NOMO-1 treated with DMSO at 0.1 percent for 48 hours (cell line): Measurements from ENCODE around the gene RALGAPB.

Experiments used
- DNase-seq: peaks from one replicate; lab custom pipeline; 2025; ENCODE audit not compliant: unreplicated experiment; lab: John Stamatoyannopoulos, UW

Gene RALGAPB

DNA sequence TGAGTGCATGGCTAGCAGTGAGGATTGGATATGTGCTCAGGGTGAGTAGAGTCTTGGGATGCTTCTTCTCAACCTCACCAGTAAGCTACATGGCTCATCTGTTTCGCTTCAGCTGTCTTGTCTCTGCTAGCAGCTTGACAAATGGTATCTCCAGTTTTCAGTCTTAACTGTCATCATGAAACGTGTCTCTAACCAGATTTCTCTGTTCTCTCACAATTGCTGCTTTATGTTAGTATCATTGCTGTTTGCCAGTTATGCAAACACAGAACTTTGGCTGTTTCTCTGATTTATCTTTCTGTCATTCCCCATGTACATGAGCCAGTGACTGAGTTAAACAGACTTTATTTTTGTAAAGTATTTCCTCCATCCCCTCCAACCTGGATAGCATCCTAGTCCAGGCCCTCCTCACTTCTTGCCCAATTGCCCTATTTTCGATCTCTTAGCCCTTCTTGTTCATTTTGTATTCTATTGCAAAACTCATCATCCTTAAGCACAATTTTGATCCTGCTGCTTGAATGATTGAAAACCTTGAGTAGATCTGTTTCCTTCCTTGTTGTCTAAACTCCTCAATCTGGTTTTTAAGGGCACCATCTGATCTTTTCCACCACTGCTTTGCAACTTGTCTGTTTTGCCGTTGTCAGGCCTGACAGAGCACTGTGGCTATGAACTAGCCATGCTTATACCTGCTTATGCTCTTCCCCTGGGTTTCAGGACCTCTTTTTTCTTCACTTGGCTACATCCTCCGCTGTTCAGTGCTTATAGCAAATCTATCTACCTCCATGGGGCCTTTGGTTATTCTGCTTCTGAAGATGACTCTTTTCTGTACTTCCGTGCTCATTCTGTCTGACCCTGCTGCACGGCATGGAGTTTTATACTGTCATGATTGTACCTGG is 70.6 kb downstream of the RALGAPB start:
- no peak for DNase-seq

GRCh38 chr20:38545771-38546170 is 73.1 kb downstream of the RALGAPB start:
- DNase-seq = no peak

GRCh38 chr20:38547288-38548085 is 74.8 kb downstream of the RALGAPB start:
- no peak for DNase-seq

GRCh38 chr20:38548356-38549083 is 75.9 kb downstream of the RALGAPB start:
- no peak for DNase-seq

DNA sequence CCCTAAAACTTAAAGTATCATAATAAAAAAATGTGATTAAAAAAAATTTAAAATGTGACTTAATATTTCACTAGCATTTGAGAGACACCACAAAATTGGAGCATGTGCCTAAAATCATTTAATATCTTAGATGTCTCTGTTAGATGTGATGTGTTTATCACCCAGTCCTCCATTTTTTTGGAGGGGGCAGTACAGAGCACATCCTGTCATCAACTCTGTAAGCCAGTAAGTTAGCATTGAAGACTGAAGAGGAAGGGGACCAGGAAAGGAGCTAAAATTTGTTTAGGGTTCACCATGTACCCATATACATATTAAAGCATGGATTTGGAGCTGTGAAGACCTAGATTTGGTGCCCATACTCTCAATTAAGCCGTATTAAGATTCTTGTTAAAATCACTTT is 77.6 kb downstream of the RALGAPB start:
- DNase-seq = no peak

- no peak for DNase-seq
Measured at GRCh38 chr20:38551056-38551626, 78.5 kb downstream of the RALGAPB start.

- no peak for DNase-seq
Measured at GRCh38 chr20:38554986-38555385, 82.3 kb downstream of the RALGAPB start.

DNA sequence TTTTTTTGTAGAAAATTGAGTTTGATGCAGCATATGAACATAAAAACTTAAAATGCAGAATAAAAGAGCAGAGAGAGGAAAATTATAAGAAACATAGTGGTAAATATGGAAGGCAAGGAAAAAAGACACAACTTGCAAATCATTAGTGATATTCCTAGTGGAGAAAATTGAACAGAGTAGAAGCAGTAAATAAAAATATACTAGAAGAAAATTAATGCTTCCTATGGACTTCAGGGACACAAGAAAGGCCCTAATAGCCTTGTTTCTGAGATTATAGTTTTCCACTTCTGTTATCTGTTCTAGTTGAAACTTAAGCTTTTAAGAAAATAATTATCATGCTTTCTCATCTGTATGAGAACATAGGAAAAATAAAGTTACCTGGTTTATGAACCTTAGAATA is 82.8 kb downstream of the RALGAPB start:
- no peak for DNase-seq

GRCh38 chr20:38557174-38557573 is 84.5 kb downstream of the RALGAPB start:
- DNase-seq = no peak

DNA sequence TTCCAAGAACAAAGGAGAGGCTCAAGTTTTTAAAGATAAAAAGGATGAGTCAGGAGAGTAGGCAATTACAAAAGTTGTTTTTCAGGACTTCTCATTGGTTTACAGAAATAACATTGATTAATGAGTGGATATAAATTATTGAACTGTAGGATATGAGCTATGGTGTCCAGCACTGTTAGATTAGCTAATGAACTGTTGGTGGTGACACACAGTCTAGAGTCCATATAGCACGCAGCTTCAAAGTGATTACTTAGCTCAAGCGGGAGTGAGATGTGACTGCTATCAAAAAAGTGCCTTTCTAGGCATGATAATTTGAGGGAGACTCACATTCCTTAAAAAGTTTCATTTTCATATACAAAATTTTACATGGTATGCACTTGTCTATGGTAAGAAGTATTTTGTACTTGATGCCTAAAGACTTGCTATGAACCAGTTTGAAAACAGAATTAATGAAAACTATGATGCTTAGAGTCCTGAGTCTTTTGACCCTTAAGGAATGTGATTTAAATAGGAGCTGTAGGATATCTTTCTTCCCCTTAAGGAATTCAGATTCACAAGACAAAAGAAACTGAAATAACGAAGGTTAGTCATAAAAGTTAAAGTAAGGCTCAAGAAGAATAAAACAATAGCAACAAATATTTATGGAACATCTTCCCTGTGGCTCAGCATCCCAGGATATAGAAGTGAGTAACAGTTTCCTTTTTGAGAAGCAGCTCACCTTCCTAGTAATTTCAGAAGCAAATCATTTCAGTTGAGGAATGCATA is 86.1 kb downstream of the RALGAPB start:
- DNase-seq = no peak

- DNase-seq = no peak
Measured at GRCh38 chr20:38559764-38560163, 87.1 kb downstream of the RALGAPB start.

- no peak for DNase-seq
Measured at GRCh38 chr20:38563802-38564431, 91.3 kb downstream of the RALGAPB start.

- no peak for DNase-seq
Measured at GRCh38 chr20:38564680-38565079, 92.0 kb downstream of the RALGAPB start.

DNA sequence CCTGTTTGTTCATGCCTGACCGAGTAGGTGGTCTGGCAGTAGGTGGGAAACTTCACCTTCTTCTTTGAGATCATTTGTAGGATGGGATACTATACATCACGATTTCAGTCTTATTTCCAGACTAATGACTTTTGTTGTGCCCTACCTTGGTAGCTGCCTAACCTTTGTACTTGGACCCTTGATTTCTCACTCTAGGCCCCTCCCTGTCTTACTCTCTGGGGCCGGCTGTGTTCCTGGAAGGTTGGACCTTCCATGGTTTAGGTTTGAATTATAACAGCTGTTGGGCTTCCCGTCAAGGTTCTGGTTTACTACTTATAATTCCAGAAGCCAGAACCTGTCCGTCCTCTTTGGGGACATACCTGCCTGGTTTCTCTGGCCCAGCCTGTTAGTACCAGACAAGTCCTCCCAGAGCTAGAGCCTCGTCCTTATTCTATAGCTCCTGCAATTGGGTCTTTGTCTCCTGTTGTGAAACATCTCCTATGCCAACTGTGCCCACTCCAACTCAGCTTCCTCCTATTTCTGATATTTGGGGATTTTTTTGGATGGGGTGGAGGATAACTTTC is 93.5 kb downstream of the RALGAPB start:
- no peak for DNase-seq

- no peak for DNase-seq
Measured at GRCh38 chr20:38569747-38570525, 97.3 kb downstream of the RALGAPB start.

DNA sequence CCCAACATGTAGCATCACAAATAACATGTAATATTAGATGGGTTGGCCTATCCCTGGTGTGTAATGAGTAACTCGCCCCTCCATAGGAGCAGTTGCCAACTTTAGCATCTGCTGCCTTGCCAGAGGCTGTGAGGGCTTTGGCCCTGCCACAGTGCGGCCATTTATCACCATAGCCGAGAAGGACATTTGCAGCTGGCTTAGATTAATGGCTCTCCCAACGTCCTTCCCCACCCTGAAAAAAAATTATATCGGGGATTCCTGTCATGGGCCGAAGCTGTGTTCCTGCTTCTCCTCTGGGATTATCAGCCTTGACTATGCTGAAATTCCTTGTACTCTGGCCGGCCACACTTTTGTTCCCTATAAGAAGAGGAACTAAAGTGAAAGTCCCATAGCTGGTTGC is 100.8 kb downstream of the RALGAPB start:
- DNase-seq = no peak

GRCh38 chr20:38579219-38579910 is 106.7 kb downstream of the RALGAPB start:
- no peak for DNase-seq

DNA sequence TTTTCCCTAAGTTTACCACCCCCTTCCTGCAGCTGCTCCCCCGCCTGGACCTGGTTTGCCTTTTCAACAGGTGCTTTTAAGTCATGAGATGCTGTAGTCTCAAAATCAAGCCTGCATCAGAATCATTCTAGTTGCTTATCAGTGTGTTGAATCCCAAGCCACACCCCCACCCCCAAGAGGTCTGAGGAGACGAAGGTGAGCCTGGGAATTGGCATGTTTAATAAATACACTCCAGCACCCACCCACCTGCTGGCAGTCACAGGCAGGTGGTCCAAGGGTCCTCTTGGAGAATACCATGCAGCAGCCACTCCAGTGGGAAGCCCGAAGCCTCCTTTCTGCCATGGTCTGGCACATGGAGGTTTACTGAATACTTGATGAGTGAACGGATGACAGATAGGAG is 107.3 kb downstream of the RALGAPB start:
- no peak for DNase-seq
